ENCODE data around the gene HBB.
A peak's percentile ranks its signal among the peaks of the same experiment; 100 is the strongest.

HBB gene

DNA sequence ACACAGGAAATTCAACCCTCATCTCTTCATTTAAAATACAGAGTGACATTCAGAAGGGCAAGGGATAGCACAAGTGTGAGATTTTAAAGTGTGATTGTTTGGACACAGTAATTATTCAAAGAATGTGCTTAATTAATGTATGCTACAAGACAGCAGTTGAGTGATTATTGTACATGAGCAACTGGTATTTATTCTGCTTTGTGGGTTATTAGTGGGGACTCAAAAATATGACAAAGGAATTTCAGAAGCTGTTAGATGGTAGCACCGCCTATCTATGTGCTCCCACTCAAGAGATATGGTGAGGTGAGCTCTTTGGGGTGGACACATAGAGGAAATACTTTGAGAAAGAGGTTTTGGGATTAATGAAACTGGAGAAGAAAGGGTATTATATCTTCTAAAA, 13.2 kb upstream of the HBB start:
- no peak for DNase-seq (ENCODE audit: extremely low spot score)
- TF ChIP-seq, protein P1, sequence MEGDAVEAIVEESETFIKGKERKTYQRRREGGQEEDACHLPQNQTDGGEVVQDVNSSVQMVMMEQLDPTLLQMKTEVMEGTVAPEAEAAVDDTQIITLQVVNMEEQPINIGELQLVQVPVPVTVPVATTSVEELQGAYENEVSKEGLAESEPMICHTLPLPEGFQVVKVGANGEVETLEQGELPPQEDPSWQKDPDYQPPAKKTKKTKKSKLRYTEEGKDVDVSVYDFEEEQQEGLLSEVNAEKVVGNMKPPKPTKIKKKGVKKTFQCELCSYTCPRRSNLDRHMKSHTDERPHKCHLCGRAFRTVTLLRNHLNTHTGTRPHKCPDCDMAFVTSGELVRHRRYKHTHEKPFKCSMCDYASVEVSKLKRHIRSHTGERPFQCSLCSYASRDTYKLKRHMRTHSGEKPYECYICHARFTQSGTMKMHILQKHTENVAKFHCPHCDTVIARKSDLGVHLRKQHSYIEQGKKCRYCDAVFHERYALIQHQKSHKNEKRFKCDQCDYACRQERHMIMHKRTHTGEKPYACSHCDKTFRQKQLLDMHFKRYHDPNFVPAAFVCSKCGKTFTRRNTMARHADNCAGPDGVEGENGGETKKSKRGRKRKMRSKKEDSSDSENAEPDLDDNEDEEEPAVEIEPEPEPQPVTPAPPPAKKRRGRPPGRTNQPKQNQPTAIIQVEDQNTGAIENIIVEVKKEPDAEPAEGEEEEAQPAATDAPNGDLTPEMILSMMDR (IDR thresholded peaks at IDR 0.05; ENCODE audit: control extremely low read depth, extremely low read depth, low read depth, missing control alignments), result no peak
- ChIA-PET POLR2A (no interaction called here), CTCF (interaction anchor here (1.1 kb wide), 1 partner anchor 9 kb away, joined by 3 read pairs; no protein-coding TSS in a partner anchor)

DNA sequence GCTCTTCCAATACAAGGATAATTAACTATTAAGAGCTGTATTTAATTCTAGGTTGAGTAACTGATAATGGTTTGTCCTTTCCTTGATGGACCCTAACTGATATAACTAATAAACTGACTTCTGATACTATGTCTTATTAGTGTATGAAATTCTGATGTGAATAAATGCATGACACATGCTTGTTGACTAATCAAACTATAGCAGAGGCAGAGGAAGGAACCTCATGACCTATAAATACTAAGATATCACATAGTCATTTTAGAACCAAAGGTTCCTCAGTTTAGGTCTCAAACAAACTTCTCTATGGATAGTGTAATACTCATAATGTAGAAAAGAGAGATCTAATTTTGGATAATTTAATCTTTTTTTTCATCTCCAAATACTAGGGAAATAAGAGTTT, 12.2 kb upstream of the HBB start:
- ChIA-PET CTCF (no interaction called here), POLR2A (no interaction called here)
- TF ChIP-seq, protein P1 (IDR thresholded peaks at IDR 0.05; ENCODE audit: control extremely low read depth, extremely low read depth, low read depth, missing control alignments), result no peak
- no peak for DNase-seq (ENCODE audit: extremely low spot score)

DNA sequence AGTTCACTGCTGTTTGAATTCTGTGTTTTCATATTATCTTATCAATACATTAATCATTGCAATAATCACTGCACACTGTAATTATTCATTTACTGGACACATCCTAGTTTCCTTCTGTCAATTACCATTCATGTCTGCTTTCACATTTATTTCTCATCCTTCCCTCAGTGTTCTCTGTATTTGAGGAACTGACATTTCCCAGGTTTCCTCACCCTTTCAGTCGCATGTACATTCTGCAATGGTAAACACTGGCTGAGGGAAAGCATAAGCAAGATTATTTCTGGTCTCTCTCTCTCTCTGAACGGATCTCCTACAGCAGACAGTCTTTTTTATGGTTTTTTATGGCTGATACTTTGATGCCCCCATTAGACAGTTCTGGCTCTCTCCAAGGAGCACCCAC, 11.6 kb upstream of the HBB start:
- POLR2A ChIA-PET, result no interaction called here
- CTCF ChIA-PET, result no interaction called here
- TF ChIP-seq, protein P1 (IDR thresholded peaks at IDR 0.05; ENCODE audit: control extremely low read depth, extremely low read depth, low read depth, missing control alignments), result no peak
- DNase-seq (ENCODE audit: extremely low spot score), result no peak

DNA sequence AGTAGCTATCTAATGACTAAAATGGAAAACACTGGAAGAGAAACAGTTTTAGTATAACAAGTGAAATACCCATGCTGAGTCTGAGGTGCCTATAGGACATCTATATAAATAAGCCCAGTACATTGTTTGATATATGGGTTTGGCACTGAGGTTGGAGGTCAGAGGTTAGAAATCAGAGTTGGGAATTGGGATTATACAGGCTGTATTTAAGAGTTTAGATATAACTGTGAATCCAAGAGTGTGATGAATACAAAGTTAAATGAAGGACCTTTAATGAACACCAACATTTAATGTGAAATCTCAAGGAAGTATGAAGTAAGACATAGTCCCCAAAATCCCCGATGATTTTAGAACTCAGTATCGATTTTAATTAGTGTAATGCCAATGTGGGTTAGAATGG, 10.5 kb upstream of the HBB start:
- no peak for DNase-seq (ENCODE audit: extremely low spot score)
- ChIA-PET POLR2A (no interaction called here), CTCF (no interaction called here)
- TF ChIP-seq, protein P1 (IDR thresholded peaks at IDR 0.05; ENCODE audit: control extremely low read depth, extremely low read depth, low read depth, missing control alignments), result no peak

DNA sequence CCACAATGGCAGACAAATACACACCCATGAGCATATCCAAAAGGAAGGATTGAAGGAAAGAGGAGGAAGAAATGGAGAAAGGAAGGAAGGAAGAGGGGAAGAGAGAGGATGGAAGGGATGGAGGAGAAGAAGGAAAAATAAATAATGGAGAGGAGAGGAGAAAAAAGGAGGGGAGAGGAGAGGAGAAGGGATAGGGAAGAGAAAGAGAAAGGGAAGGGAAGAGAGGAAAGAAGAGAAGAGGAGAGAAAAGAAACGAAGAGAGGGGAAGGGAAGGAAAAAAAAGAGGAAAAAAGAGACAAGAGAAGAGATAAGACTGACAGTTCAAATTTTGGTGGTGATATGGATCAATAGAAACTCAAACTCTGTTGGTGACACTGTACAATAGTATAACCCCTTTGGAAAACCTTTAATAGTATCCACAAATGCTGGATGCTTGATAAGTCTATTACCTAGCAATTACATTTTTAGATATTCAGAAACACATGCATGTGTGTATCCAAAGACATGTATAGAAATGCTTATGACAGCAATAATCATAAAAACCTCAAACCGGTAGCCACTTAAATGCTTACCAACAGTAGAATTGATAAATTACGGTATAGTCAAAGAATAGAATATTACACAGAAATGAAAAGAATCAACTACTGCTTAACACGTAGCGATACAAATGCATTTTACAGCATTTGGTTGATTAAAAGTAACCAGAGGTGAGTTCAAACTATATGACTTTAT, 8.7 kb upstream of the HBB start:
- TF ChIP-seq, protein P1 (IDR thresholded peaks at IDR 0.05; ENCODE audit: control extremely low read depth, extremely low read depth, low read depth, missing control alignments), result no peak
- no peak for DNase-seq (ENCODE audit: extremely low spot score)
- CTCF ChIA-PET, result no interaction called here
- POLR2A ChIA-PET, result no interaction called here

DNA sequence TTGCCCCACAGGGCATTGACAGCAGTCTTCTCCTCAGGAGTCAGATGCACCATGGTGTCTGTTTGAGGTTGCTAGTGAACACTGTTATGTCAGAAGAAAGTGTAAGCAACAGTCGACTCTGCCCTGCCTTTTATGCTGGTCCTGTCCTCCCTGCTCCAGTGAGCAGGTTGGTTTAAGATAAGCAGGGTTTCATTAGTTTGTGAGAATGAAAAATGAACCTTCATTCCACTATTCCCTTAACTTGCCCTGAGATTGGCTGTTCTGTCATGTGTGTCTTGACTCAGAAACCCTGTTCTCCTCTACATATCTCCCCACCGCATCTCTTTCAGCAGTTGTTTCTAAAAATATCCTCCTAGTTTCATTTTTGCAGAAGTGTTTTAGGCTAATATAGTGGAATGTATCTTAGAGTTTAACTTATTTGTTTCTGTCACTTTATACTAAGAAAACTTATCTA, 7.5 kb upstream of the HBB start, which contains the start of gene HBD:
Gene HBD, minus strand, starts transcription at position 103 of the 454 bp plus-strand sequence. Its CDS starts 50 bp downstream, at position 53.
- peak; percentile 11 for DNase-seq (ENCODE audit: extremely low spot score)
- ChIA-PET CTCF (no interaction called here), POLR2A (no interaction called here)
- TF ChIP-seq, protein P1 (IDR thresholded peaks at IDR 0.05; ENCODE audit: control extremely low read depth, extremely low read depth, low read depth, missing control alignments), result no peak
